Cardiac fibroblast (primary cell): Measurements from ENCODE around the gene ZXDC.

Experiments used
- DNase-seq, 2 donors: peaks; one replicate each; pipeline versions ENCODE4 v3.0.0 to v3.0.0-alpha.2; 2010; ENCODE audit warnings: low read depth in 2 of 2
- H3K4me3 ChIP-seq, 2 donors: replicated peaks in 1 of 2; 1 replicate in 1 of 2; 2 replicates in 1 of 2; pipeline ENCODE4 v1.5.1; 2011; ENCODE audit warnings: low read depth in 2 of 2, low read length in 2 of 2, mild to moderate bottlenecking in 2 of 2, moderate library complexity in 1 of 2
- TF ChIP-seq, protein P1 (sequence below): IDR thresholded peaks from one replicate; pipeline ENCODE4 v1.5.1; 2011; ENCODE audit warnings: low read depth, mild to moderate bottlenecking, low read length, inconsistent platforms

ZXDC gene

DNA sequence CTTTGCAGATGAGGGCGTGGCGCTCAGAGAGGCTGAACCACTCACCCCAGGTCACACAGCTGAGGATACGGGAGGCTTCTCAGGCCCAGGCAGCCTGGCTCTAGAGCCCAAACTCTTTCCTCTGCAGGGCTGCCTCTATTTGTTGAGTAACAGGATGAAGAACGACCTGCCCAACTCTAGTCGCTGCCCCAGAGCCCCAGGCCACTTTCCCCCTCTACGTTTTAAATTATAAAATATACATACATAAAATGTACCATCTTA is 19.2 kb upstream of the ZXDC start:
- DNase-seq = no peak
- TF ChIP-seq, protein P1, sequence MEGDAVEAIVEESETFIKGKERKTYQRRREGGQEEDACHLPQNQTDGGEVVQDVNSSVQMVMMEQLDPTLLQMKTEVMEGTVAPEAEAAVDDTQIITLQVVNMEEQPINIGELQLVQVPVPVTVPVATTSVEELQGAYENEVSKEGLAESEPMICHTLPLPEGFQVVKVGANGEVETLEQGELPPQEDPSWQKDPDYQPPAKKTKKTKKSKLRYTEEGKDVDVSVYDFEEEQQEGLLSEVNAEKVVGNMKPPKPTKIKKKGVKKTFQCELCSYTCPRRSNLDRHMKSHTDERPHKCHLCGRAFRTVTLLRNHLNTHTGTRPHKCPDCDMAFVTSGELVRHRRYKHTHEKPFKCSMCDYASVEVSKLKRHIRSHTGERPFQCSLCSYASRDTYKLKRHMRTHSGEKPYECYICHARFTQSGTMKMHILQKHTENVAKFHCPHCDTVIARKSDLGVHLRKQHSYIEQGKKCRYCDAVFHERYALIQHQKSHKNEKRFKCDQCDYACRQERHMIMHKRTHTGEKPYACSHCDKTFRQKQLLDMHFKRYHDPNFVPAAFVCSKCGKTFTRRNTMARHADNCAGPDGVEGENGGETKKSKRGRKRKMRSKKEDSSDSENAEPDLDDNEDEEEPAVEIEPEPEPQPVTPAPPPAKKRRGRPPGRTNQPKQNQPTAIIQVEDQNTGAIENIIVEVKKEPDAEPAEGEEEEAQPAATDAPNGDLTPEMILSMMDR = no peak
- H3K4me3 ChIP-seq = no peak overlapping the region

- TF ChIP-seq, protein P1 = no peak
- DNase-seq = no peak
- no peak overlapping the region for H3K4me3 ChIP-seq
Observed at GRCh38 chr3:126494204-126494969, 18.7 kb upstream of the ZXDC start.

- H3K4me3 ChIP-seq = no peak overlapping the region
- TF ChIP-seq, protein P1 = no peak
Observed at GRCh38 chr3:126493739-126494138, 18.0 kb upstream of the ZXDC start.

DNA sequence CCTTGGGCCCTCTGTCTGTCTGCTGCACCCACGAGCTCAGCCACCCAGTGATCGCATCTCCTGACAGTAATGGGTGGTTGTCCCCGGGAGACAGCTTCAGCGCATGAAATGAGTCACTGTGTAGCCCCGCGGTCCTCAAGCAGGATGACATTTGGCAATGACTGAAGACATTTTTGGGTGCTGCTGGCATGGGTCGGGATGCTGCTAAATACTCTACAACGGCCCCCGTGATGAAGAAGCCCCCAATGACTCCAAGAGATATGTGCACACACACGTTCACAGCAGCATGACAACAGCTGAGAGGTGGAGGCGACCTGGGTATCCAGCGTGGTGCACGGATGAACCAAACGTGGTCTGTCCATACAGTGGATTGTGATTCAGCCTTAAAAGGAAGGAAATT is 17.4 kb upstream of the ZXDC start:
- TF ChIP-seq, protein P1 = no peak
- H3K4me3 ChIP-seq = no peak overlapping the region
- DNase-seq = no peak

More at GRCh38 chr3:126493739-126494138, 18.0 kb upstream of the ZXDC start:
- DNase-seq = no peak

DNA sequence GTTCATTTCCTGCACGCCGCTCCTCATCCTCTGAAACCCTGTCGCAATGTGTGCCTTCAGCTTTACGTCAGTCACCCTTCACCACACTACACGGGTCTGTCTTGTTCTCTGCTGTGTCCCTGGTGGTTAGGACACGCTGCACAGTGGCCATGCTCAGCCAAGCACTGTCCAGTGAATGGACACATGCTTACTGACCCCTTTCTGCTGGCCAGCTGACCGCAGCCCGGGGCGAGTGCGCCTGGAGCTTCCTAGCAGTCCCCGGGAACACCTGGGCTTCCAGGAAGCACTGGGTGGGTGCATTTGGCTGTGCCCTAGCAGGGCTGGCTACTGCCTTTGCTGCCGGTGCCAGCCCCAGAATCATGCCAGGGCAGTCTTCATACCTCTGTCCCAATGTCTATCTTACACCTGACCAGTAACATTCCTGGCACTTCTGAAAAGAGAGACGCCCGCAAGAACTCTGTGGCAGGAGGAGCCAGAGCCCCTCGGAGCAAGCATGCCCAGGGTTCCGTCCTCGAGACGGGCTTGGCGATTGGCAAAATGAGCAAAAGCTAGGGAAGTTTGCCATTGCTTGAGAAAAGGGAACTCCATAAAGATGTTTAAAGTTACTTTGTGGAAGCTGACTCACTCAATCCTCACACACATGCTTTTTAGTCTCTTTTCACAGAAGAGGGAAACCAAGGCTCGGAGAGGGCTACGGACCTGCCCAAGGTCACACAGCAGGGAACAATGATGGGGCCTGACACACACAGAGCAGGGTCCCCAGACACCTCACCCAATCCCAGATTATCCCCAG is 15.7 kb upstream of the ZXDC start:
- H3K4me3 ChIP-seq = no peak overlapping the region
- no peak for DNase-seq
- TF ChIP-seq, protein P1 = no peak

DNA sequence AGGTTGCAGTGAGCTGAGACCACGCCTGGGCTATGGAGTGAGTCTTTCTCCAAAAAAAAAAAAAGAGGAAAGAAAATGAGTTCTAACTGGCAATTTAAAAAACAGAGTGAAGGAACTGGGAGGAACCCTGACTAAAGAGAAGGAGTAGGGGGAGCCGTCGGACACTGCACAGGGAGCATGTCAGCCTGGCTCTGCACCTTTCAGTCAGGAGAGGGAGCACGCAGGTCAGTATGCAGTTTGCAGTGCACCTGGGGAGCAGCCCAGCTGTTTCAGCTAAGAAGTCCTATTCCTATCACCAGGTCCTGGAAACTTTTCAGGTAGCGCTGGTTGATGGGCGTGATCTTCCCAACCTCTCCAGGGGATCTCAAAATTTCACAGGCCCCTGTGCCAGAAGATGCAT is 14.9 kb upstream of the ZXDC start:
- H3K4me3 ChIP-seq = no peak overlapping the region
- no peak for DNase-seq
- TF ChIP-seq, protein P1 = no peak
